Adrenal gland (tissue), 5 donors: Measurements from ENCODE around the gene CLEC3B.
A peak's percentile ranks its signal among the peaks of the same experiment; 100 is the strongest.

Experiments
- CTCF ChIP-seq, 6 experiments: fragments of 450-650 bp in 4 of 6; fragments of 200-600 bp in 2 of 6; sonication (generic) in 1 of 6; IDR thresholded peaks; 1 replicate in 5 of 6; 2 replicates in 1 of 6; pipeline versions ENCODE4 v1.5.1 to v1.8.0; 2016 to 2021; ENCODE audit warnings: antibody characterized with exemption in 6 of 6, mild to moderate bottlenecking in 2 of 6, moderate library complexity in 1 of 6
- POLR2A ChIP-seq, 2 donors: fragments of 450-650 bp; IDR thresholded peaks; one replicate each; pipeline ENCODE4 v1.6.1; 2017; ENCODE audit warnings: antibody characterized with exemption in 2 of 2, mild to moderate bottlenecking in 2 of 2, moderate library complexity in 1 of 2
- donor health status: DM: no; HTN: no; CAD: no.

- no peak for TF ChIP-seq CTCF (IDR thresholded peaks at IDR 0.05)
- TF ChIP-seq POLR2A (IDR thresholded peaks at IDR 0.05), result peak in 1 of 2 donors; percentile 61
Measured at GRCh38 chr3:45011756-45012508, 14.2 kb upstream of the CLEC3B start.
